AG09319 (cell line): ENCODE results near the gene NFKB1.

ENCODE experiments used
- DNase-seq: peaks from one replicate; pipeline ENCODE4 v3.0.0-alpha.2; 2010; ENCODE audit warnings: low read depth; ENCODE audit errors: extremely low read depth
- TF ChIP-seq, protein P1 (sequence below): IDR thresholded peaks from 2 replicates; pipeline ENCODE4 v1.5.1; 2011; ENCODE audit warnings: low read depth, mild to moderate bottlenecking, inconsistent platforms, low read length, moderate library complexity

NFKB1 gene

DNA sequence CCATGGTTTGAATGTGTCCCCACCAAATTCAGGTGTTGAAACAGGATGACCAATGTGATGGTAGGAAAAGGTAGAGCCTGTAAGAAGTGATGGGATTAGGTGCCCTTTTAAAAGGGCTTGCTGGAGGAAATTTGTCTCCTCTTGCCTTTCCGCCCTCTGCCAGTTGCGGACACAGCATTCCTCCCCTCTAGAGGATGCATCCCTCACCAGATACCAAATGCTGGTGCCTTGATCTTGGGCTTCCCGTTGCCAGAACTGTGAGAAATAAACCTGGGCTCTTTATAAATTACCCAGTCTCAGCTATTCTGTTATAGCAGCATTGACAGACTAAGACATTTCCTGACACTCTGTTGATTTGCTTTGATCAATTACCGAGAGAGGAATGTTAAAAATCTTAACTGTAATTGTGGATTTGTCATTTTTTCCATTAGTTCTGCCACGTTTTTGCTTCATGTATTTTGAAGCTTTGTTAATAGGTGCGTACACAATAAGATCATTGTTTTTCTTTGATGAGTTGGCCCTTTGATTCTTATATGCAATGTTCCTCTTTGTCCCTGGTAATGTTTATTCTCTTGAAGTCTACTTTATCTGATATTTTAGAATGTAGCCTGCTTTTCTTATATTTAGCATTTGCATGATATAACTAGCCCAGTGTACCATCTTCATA is 13.3 kb downstream of the NFKB1 start:
- TF ChIP-seq, protein P1, sequence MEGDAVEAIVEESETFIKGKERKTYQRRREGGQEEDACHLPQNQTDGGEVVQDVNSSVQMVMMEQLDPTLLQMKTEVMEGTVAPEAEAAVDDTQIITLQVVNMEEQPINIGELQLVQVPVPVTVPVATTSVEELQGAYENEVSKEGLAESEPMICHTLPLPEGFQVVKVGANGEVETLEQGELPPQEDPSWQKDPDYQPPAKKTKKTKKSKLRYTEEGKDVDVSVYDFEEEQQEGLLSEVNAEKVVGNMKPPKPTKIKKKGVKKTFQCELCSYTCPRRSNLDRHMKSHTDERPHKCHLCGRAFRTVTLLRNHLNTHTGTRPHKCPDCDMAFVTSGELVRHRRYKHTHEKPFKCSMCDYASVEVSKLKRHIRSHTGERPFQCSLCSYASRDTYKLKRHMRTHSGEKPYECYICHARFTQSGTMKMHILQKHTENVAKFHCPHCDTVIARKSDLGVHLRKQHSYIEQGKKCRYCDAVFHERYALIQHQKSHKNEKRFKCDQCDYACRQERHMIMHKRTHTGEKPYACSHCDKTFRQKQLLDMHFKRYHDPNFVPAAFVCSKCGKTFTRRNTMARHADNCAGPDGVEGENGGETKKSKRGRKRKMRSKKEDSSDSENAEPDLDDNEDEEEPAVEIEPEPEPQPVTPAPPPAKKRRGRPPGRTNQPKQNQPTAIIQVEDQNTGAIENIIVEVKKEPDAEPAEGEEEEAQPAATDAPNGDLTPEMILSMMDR = no peak
- no peak for DNase-seq

GRCh38 chr4:102517753-102518152 is 16.6 kb downstream of the NFKB1 start:
- DNase-seq = no peak
- TF ChIP-seq, protein P1 = no peak

DNA sequence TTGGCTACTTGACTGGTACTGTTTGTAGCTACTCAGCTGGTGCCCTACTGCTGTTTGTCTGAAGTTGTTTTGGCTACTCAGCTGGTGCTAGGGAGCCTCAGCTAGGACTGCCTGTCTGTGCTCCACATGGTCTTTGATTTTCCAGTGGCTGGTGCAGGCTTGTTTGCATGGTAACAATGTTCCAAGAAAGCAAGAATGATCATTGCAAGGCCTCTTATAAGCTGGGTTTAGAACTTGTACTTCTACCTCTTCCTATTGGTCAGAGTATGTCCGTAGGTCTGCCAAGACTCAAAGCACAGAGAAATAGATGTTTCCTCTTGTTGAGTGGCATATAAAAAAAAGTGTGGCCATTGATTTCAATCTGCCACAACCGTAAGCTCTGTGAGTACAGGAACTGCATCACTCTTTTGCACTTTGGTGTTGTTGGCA is 17.6 kb downstream of the NFKB1 start:
- TF ChIP-seq, protein P1 = no peak
- no peak for DNase-seq

- TF ChIP-seq, protein P1 = no peak
- no peak for DNase-seq
Observed at GRCh38 chr4:102519925-102520324, 18.8 kb downstream of the NFKB1 start.

DNA sequence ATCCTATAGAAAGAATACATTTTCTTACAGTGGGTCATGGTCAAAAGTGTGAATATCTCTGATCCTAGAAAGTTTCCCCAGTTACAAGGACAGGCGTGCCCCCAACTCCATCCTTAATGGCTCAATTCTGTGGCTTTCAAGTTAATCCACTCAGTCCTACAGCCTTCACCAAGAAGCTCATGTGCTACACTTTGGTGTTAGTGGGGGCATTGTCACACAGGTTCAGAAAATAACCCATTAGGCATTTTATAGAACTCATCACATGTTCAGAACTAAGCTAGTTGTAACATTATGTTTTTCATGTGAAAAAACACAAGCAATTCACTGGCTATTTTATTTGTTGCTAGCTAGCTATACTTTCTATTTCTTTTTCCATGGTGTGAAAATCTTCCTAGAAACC is 20.4 kb downstream of the NFKB1 start:
- TF ChIP-seq, protein P1 = no peak

DNA sequence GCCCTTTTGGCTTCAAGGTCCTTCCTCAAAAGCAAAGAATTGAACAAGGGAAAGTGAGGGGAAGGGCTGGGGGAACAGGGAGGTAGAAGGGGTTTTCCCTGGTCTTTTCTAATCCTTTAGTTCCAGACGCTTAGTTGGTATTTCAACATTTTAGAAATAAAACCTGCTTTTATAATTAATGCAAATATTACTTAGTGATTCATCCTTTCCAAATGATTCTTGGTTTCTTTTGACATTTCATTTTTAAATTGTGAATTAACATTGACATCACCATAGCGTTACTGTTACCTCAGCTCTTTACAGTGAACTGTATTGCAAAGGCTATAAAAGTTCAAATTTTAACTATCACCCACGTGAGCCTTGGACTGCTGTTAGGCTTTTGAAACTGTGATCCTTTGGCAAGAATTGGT is 20.9 kb downstream of the NFKB1 start:
- TF ChIP-seq, protein P1 = no peak
- no peak for DNase-seq

More for the DNA sequence above, 20.4 kb downstream of the NFKB1 start:
- DNase-seq = no peak

- no peak for DNase-seq
- TF ChIP-seq, protein P1 = no peak
Observed at GRCh38 chr4:102524691-102525090, 23.5 kb downstream of the NFKB1 start.
